Upper lobe of left lung (tissue), 6 donors: ENCODE measurements around the gene THNSL1. TPM values are rescaled to one million over a fixed set of nuclear protein-coding genes. Genes with fewer than 3 reads are reported as not detected.
A peak's percentile ranks its signal among the peaks of the same experiment; 100 is the strongest.

Source experiments
- ATAC-seq, 2 donors: fragments of 200-7000 bp; cut with Tn5 transposase; one replicate each; pipeline ENCODE4 v1.9.1; 2022; ENCODE audit warnings: mild to moderate bottlenecking in 2 of 2, moderate library complexity in 2 of 2; ENCODE audit not compliant: low FRiP score in 2 of 2
- DNase-seq, 2 donors: peaks; one replicate each; pipeline ENCODE4 v3.0.0-alpha.2; 2019 to 2020
- H3K27ac ChIP-seq, 4 donors: fragments of 200-600 bp; sonication (generic); one replicate each; pipeline ENCODE4 v1.5.1; 2016 to 2019
- H3K27me3 ChIP-seq, 4 donors: fragments of 200-600 bp; sonication (generic); one replicate each; pipeline ENCODE4 v1.5.1; 2017 to 2019
- H3K36me3 ChIP-seq, 4 donors: fragments of 200-600 bp; sonication (generic); one replicate each; pipeline ENCODE4 v1.5.1; 2016 to 2019
- H3K4me1 ChIP-seq, 4 donors: fragments of 200-600 bp; sonication (generic); one replicate each; pipeline ENCODE4 v1.5.1; 2018 to 2019
- H3K4me3 ChIP-seq, 4 donors: fragments of 200-600 bp; sonication (generic); one replicate each; pipeline ENCODE4 v1.5.1; 2017 to 2019; ENCODE audit warnings: mild to moderate bottlenecking in 2 of 4, moderate library complexity in 1 of 4
- H3K9me3 ChIP-seq, 4 donors: fragments of 200-600 bp; sonication (generic); one replicate each; pipeline ENCODE4 v1.5.1; 2018 to 2019
- EP300 ChIP-seq, 4 donors: sonication (generic); formaldehyde crosslinking; IDR thresholded peaks; one replicate each; pipeline ENCODE4 v1.5.1; 2017; ENCODE audit warnings: antibody characterized with exemption in 4 of 4, control low read depth in 2 of 4
- POLR2A ChIP-seq, 4 donors: fragments of 450-650 bp; IDR thresholded peaks; one replicate each; pipeline ENCODE4 v1.5.1; 2016 to 2017; ENCODE audit warnings: antibody characterized with exemption in 4 of 4, mild to moderate bottlenecking in 2 of 4
- POLR2AphosphoS5 ChIP-seq, 2 donors: sonication (generic); formaldehyde crosslinking; IDR thresholded peaks; one replicate each; pipeline ENCODE4 v1.5.1; 2017; ENCODE audit warnings: antibody characterized with exemption in 2 of 2
- WGBS, 2 donors: methylation state at CpG; one replicate each; pipeline ENCODE4 v1.1.5; 2017 to 2018; 5-methylcytosine and 5-hydroxymethylcytosine counted together
- total RNA-seq, 6 donors: library from RNA; depleted of rRNA in 4 of 6; stranded (reverse); fragments of >200 nt in 4 of 6; gene quantifications; one replicate each; pipeline versions ENCODE4 v1.1.0 to v1.2.1, GENCODE V29; 2016 to 2021
- TF ChIP-seq, protein P1 (sequence below), 6 experiments: fragments of 450-650 bp in 4 of 6; fragments of 200-600 bp in 2 of 6; sonication (generic) in 2 of 6; IDR thresholded peaks; one replicate each; pipeline ENCODE4 v1.5.1; 2016 to 2019; ENCODE audit warnings: antibody characterized with exemption in 6 of 6
- donor health status: DM: no; HTN: no; CAD: no; lungs with moderate emphysema.
- donor health status: DM: no; HTN: yes; CAD: no; lungs with severe emphysema.

Gene THNSL1
- total RNA-seq, 6 donors from 2014 or later = 0.78 to 3.2 (median 2.8) TPM

DNA sequence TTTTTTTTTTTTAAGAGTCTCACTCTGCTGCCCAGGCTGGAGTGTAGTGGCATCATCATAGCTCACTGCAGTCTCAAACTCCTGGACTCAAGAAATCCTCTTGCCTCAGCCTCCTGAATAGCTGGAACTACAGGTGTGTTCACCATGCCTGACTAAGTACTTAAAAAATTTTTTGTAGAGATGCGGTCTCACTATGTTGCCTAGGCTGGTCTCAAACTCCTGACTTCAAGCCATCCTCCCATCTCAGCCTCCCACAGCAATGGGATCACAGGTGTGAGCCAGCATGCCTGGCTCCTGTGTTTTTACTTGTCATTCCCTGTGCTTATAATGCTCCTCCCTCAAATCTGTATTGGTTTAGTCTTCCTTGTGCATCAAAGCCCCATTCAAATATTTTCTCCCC lies 46.7 kb downstream of the THNSL1 start:
- H3K27me3 ChIP-seq = no peaks in the 10 kb centered on the region
- WGBS, 2 donors = 100% methylated on average over 1 of the region's 1 CpG
- peak overlapping the region in 1 of 4 donors; percentile 15 for H3K27ac ChIP-seq
- H3K4me1 ChIP-seq = peaks cover 0 to 8% (median 5%) of the 10 kb centered on the region in 4 donors
- ATAC-seq (no peak), DNase-seq (no peak)
- H3K4me3 ChIP-seq = no peak overlapping the region
- no peaks in the 10 kb centered on the region for H3K36me3 ChIP-seq
- H3K9me3 ChIP-seq = no peaks in the 10 kb centered on the region
- TF ChIP-seq, protein P1, sequence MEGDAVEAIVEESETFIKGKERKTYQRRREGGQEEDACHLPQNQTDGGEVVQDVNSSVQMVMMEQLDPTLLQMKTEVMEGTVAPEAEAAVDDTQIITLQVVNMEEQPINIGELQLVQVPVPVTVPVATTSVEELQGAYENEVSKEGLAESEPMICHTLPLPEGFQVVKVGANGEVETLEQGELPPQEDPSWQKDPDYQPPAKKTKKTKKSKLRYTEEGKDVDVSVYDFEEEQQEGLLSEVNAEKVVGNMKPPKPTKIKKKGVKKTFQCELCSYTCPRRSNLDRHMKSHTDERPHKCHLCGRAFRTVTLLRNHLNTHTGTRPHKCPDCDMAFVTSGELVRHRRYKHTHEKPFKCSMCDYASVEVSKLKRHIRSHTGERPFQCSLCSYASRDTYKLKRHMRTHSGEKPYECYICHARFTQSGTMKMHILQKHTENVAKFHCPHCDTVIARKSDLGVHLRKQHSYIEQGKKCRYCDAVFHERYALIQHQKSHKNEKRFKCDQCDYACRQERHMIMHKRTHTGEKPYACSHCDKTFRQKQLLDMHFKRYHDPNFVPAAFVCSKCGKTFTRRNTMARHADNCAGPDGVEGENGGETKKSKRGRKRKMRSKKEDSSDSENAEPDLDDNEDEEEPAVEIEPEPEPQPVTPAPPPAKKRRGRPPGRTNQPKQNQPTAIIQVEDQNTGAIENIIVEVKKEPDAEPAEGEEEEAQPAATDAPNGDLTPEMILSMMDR (IDR thresholded peaks at IDR 0.05) = no peak
- no peak for TF ChIP-seq EP300 (IDR thresholded peaks at IDR 0.05)
- no peak for TF ChIP-seq POLR2A (IDR thresholded peaks at IDR 0.05)
- TF ChIP-seq POLR2AphosphoS5 (IDR thresholded peaks at IDR 0.05) = no peak

DNA sequence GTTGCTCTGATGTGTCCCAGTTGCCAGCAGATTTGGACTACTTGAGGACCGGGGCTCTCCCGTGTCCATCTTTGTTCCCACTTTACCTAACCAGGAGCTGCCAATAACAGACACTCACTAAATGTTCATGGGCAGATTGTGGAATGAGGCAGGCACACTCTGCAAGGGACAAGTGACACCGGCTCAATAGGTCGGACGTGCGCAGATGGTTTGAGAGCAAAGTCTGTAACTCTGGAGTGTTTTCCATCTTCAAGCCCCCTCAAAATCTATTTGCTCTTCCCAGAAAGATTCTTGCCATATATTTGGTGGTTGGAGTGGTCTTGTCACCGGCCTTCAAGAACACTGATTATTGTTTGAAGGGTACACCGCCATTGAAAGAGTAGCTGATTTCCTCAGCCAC lies 47.2 kb downstream of the THNSL1 start:
- TF ChIP-seq EP300 (IDR thresholded peaks at IDR 0.05) (peak in 2 of 4 donors; percentile 14 to 18), POLR2AphosphoS5 (IDR thresholded peaks at IDR 0.05) (no peak)
- 78 to 90% methylated on average over 7 to 8 of the region's 8 CpGs for whole genome bisulfite sequencing, 2 donors
- no peaks in the 10 kb centered on the region for H3K36me3 ChIP-seq
- H3K9me3 ChIP-seq = no peaks in the 10 kb centered on the region
- H3K4me3 ChIP-seq = no peak overlapping the region
- H3K27ac ChIP-seq = peak overlapping the region in 1 of 4 donors; percentile 15
- H3K27me3 ChIP-seq = no peaks in the 10 kb centered on the region
- DNase-seq (peak in 1 of 2 donors; percentile 46), ATAC-seq (no peak)
- peaks cover 0 to 8% (median 5%) of the 10 kb centered on the region in 4 donors for H3K4me1 ChIP-seq

DNA sequence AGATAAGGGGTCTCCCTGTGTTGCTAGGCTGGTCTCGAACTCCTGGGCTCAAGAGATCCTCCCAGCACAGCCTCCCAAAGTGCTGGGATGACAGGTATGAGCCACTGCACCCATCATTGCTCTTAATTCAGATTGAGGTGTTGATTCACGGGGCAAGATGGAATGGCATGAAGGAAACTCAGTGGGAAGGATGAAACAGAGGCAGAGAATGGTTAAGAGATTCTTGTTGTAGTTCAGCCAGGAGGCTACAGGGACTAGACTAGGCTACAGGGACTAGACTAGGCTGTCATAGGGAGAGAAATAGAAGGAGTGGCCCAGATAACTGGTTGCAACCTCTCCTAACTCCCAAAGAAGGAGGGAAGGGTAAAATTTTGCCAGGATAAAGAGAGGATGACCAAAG lies 48.0 kb downstream of the THNSL1 start:
- H3K9me3 ChIP-seq = no peaks in the 10 kb centered on the region
- 80 to 93% methylated on average over 2 of the region's 2 CpGs for WGBS, 2 donors
- no peak overlapping the region for H3K4me3 ChIP-seq
- TF ChIP-seq EP300 (IDR thresholded peaks at IDR 0.05) = no peak
- TF ChIP-seq POLR2A (IDR thresholded peaks at IDR 0.05) = no peak
- TF ChIP-seq, protein P1 (IDR thresholded peaks at IDR 0.05) = no peak
- TF ChIP-seq POLR2AphosphoS5 (IDR thresholded peaks at IDR 0.05) = no peak
- ATAC-seq = no peak
- no peaks in the 10 kb centered on the region for H3K27me3 ChIP-seq
- peaks cover 0 to 8% (median 5%) of the 10 kb centered on the region in 4 donors for H3K4me1 ChIP-seq
- no peaks in the 10 kb centered on the region for H3K36me3 ChIP-seq
- no peak for DNase-seq
- H3K27ac ChIP-seq = no peak overlapping the region

DNA sequence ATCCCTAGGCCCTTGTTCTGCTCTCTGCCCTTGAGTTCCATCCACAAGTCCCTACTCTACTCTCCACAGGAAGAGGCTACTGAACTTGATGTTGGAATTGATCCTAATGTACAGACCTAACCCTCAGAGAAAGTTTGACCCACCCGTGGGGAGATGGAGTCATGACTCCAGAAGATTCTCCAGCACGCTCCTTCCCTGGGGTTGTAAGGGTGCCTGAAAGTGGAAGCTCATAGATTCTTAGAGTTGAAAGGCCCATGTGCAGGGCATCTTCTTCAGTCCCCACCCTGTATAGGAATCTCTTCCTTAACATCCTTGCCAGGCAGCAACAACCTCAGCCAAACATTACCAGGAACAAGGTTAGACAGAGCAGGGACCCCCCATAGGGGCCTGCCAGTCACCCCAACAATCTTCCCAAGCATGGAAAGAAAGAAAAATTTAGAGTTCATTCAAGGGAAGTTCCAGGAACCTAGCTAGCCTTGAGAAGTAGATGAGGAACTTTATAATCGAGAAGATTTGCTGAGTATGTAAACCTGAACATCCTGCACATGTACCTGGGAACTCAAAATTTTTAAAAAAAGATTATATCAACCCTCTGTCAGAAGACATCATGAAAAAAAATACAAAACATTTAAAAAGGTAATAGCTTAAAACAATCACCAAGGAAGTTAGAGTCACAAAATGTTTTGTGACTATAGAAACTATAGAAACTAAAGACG lies 49.5 kb downstream of the THNSL1 start:
- no peaks in the 10 kb centered on the region for H3K36me3 ChIP-seq
- H3K27me3 ChIP-seq = no peaks in the 10 kb centered on the region
- ATAC-seq (no peak), DNase-seq (no peak)
- H3K4me3 ChIP-seq = no peak overlapping the region
- H3K4me1 ChIP-seq = peaks cover 0 to 8% (median 1%) of the 10 kb centered on the region in 4 donors
- 92 to 96% methylated on average over 4 of the region's 4 CpGs for WGBS, 2 donors
- TF ChIP-seq, protein P1 (IDR thresholded peaks at IDR 0.05) = no peak
- TF ChIP-seq POLR2AphosphoS5 (IDR thresholded peaks at IDR 0.05) (no peak), EP300 (IDR thresholded peaks at IDR 0.05) (no peak), POLR2A (IDR thresholded peaks at IDR 0.05) (no peak)
- H3K27ac ChIP-seq = no peak overlapping the region
- H3K9me3 ChIP-seq = no peaks in the 10 kb centered on the region

DNA sequence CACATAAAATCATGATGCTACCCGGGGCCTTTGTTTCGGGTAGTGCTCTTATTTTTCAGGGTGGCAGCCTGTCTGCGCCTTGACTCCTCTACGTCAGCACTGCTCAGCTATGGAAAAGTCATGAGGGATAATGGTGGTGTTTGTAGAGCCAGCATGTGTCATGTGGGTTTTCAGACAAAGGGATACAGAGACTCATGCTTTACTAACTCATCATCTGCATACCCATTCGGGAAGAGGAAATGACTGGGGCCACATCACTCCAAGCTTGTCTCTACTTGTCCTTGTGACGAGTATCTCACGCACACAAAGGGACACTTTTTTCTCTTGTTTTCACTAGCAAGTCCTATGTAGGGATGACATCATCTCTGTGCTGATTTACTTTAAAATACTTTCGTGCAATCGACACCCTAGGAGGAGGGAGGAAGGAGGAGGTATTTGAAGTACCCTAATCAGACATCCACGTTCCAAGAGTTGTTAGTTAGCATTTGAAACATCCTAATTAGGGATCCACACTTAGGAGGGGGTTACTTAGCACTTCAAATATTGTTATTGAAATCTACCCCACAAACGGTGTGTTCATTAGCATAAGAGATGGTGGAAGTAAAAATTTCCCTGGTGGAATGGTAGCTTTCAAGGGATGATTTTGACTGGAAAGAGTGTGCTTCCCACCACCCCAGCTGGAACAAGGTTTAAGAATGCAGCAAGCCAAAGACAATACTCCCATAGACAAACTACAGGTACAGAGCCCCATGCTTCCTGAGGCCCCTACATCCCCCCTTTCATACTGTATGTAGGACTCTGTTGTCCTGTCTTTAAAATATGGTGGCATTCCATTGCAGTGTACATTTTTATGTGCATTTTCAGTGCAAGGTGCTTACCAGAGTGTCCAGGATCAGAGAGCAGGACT lies 52.0 kb downstream of the THNSL1 start:
- 68% methylated on average over 11 of the region's 11 CpGs for WGBS, 2 donors
- TF ChIP-seq EP300 (IDR thresholded peaks at IDR 0.05) (no peak), POLR2A (IDR thresholded peaks at IDR 0.05) (no peak), POLR2AphosphoS5 (IDR thresholded peaks at IDR 0.05) (no peak)
- TF ChIP-seq, protein P1 (IDR thresholded peaks at IDR 0.05) = no peak
- no peak for ATAC-seq

More for the DNA sequence above, 52.0 kb downstream of the THNSL1 start:
- no peak overlapping the region for H3K27ac ChIP-seq
- DNase-seq = no peak
- H3K9me3 ChIP-seq = no peaks in the 10 kb centered on the region
- H3K36me3 ChIP-seq = no peaks in the 10 kb centered on the region
- no peaks in the 10 kb centered on the region for H3K27me3 ChIP-seq
- no peaks in the 10 kb centered on the region for H3K4me1 ChIP-seq
- no peak overlapping the region for H3K4me3 ChIP-seq
